Panc1 (cell line): Measurements from ENCODE around the gene MILR1.

ENCODE experiments used
- CTCF ChIP-seq: fragments of 450-650 bp; IDR thresholded peaks from 2 replicates; pipeline ENCODE4 v1.5.1; 2017; ENCODE audit warnings: mild to moderate bottlenecking
- POLR2AphosphoS5 ChIP-seq: IDR thresholded peaks from 2 replicates; pipeline ENCODE4 v1.6.1; 2012; ENCODE audit warnings: mild to moderate bottlenecking, low read depth, low read length, moderate library complexity
- TCF7L2 ChIP-seq: IDR thresholded peaks from 2 replicates; pipeline ENCODE4 v1.6.1; 2011; ENCODE audit warnings: mild to moderate bottlenecking, low read depth, low read length, inconsistent platforms

GRCh38 chr17:64488301-64488700, 39.4 kb downstream of the MILR1 start:
- no peak for TF ChIP-seq POLR2AphosphoS5
- no peak for TF ChIP-seq CTCF
- TF ChIP-seq TCF7L2: no peak
